HK-2 (cell line): ENCODE results near the gene DOCK6.

ENCODE experiments used
- DNase-seq: peaks from one replicate; pipeline ENCODE4 v3.0.0-alpha.2; 2018; ENCODE audit not compliant: unreplicated experiment

Gene DOCK6

DNA sequence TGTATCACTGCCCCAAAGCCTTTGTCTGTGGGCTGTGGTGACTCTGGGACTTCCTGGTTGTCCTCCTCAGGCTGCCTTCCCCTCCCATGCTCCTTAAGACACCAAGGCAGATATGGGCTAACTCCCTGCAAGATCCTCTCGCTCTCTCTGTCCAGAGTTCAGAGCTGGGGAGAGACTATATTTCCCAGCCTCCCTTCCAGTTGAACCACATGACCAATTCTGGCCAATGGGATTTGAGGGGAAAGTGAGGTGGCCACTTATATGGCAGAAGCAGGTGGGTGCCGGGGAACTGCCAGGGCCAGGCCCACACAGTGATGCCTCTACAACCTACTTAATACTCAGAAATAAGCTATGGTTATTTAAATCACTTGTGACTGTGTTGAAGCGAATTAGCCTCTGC is 39.1 kb downstream of the DOCK6 start:
- DNase-seq, result no peak

DNA sequence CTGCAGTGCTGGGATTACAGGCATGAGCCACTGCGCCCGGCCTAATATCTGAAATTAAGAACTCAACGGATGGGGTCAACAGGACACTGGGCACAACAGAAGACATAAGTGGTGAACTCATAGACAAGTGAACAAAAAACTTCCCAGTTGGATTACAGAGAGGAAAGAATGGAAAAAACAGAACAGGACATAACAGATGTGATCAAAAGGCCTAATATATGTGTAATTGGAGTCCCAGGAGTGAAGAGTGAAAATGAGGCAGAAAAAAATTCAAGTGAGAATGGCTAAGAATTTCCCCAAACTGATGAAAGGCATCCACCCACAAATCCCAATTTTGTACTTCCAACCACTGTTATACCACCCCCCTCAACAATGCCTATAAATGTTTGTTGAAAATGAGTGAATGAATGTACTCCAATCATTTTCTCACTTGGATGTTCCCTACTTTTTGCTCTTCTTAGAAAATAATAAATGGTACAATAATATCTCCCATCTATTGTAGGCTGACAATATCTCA is 41.2 kb downstream of the DOCK6 start:
- DNase-seq, result no peak

DNA sequence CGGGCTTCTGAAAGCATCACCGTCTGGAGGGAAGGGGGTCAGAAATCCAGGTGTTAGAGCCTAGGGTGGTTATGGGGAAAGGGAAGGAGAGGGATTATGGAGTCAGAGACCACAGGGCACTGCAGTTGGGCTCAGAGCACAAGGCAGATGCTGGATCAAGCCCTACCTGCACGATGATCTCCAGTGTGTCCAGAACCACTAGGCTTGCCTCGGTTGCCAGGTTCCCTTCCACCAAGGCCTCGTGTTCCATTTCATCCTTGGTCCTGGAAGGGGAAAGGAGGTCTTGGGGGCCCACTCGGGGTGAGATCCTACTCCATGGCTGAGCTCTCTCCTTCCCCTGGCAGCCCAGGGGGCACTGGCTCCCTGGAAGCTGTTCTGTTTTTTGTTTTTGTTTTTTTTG is 47.9 kb downstream of the DOCK6 start:
- no peak for DNase-seq

DNA sequence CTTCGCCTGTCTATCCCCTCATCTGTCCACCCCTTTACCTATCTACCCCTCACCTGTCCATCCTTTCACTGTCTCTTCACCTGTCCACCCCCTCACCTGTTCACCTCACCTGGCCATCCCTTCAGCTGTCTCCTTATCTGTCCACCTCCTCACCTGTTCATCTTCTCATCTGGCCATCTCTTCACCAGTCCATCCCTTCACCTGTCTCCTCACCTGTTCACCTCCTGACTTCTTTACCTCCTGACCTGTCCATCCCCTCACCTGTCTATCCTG is 51.7 kb downstream of the DOCK6 start:
- DNase-seq, result no peak

DNA sequence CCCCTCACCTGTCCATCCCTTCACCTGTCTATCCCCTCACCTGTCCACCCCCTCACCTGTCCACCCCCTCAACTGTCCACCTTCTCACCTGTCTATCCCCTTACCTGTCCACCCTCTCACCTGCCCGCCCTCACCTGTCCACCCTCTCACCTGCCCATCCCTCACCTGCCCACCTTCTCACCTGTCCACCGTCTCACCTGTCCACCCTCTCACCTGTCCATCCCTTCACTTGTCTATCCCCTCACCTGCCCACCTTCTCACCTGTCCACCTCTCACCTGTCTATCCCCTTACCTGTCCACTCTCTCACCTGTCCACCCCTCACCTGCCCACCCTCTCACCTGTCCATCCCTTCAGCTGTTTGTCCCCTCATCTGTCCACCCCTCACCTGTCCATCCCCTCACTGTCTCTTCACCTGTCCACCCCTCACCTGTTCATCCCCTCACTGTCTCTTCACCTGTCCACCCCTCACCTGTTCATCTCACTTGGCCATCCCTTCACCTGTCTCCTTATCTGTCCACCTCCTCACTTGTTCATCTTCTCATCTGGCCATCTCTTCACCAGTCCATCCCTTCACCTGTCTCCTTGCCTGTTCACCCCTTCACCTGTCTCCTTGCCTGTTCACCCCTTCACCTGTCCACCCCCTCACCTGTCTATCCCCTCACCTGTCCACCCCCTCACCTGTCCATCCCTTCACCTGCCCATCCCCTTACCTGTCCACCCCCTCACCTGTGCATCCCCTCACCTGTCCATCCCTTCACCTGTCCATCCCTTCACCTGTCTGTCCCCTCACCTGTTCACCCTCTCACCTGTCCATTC is 52.3 kb downstream of the DOCK6 start:
- no peak for DNase-seq

GRCh38 chr19:11208561-11209471 is 53.5 kb downstream of the DOCK6 start:
- no peak for DNase-seq

DNA sequence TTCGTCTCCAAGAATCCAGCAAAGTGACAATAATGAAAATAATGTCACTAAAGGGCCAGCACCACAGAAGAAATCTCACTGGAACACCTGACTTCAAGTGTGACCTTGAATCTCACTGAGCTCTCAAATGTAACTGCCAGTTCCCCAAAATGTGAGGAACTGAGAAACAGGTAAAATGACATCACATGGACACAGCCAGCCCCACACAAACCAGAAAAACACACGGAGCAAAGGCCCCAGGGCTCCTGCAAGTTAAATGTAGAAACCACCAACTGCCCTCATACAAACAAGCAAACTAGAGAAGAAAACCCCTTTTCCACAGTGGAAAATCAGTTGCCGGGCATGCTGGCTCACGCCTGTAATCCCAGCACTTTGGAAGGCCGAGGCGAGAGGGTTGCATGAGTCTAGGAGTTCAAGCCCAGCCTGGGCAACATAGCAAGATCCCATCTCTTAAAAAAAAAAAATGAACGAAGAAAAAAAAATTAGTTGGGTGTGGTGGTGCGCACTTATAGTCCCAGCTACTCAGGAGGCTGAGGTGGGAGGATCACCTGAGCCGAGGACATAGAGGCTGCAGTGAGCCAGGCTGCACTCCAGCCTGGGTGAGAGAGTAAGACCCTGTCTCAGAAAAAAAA is 56.3 kb downstream of the DOCK6 start:
- DNase-seq, result no peak

DNA sequence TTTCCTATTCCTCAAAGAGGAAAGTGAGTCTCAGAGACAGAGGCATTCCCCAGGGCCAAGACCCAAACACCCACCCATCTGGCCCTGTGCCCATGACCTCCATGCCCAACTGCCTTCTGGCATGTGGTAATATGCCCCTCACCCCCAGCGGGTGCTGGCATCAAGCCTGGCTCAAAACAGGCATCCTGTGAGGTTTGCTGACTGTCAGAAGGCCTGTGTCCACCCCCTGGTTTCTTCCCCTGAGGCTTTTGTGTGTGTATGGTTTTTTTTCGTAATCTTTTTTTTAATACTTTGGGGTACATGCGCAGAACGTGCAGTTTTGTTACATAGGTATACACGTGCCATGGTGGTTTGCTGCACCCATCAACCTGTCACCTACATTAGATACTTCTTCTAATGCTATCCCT is 57.4 kb downstream of the DOCK6 start:
- DNase-seq, result no peak

DNA sequence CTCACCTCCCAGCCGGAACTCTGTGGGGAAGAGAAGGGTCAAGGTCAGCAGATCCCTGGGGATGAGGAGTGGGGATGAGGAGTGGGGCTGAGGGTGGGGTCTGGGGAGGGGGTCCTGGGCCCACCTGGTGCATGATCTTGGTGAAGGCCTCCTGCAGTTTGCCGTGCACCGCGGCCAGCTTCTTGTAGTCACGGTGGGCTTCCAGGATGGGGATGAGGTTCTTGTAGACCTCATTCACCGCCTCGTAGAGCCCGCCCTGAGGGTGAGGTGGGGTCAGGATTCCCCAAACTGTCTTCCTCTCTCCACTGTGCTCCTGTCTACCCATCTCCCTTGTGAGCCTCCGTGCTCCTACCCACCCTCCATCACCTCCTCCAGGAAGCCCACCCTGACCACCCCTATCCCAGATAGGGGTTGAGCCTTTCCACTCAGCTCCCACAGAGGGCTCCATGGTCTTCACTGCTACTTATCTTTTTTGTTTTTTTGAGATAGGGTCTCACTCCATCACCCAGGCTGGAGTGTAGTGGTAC is 58.2 kb downstream of the DOCK6 start:
- no peak for DNase-seq

GRCh38 chr19:11203194-11204075 is 58.9 kb downstream of the DOCK6 start:
- DNase-seq, result peak; percentile 86

DNA sequence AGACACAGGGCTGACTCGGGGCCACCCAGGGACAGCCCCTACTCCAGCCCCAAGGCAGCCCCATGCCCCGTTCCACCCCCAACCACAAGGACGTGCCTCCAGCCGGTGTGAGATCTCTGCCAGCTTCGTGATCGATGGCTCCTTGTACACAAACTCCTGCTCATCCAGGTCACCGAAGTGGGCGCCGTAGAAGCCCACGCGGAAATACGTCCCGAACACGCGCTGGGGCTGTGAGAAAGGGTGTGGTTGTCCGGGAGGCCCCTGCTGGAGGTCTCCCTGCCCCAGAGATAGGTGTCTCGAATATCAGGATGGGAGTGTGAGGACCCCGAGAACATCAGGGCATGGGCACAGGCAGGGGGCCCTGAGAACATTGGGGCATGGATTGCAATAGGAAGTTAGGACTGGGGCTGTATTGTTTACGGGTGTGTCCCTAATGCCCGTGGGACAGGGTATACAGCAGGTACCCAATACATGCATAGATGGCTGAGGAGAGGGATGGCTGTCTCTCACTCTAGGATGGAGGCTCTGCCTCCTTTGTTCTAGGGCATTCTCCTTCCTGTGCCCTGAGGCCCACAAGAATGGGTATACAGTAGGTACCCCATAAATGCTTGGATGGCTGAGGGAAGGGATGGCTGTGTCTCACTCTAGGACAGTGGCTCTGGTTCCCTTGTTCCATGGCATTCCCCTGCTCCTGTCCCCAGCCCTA is 59.7 kb downstream of the DOCK6 start:
- DNase-seq, result no peak

DNA sequence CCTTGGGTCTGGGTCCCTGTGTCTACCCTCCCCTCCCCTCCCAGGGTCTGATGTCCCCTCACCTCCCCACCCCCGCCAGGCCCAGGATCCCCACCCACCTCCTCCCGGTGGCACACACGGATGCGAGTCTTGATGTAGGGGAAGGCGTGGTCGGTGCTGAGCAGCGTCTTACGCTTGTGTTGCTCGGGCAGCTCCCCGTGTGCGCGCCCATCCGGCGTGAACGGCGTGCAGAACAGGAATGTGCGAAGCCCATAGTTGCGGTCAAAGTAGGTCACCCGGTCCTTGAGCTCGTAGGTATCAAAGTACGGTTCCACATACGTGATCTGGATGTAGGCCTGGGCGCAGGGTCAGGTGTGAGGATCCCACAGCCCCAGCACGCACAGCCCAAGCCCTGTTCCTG is 60.5 kb downstream of the DOCK6 start:
- DNase-seq, result no peak

GRCh38 chr19:11200931-11201330 is 61.4 kb downstream of the DOCK6 start:
- DNase-seq, result no peak

GRCh38 chr19:11200015-11200574 is 62.2 kb downstream of the DOCK6 start:
- DNase-seq, result no peak

DNA sequence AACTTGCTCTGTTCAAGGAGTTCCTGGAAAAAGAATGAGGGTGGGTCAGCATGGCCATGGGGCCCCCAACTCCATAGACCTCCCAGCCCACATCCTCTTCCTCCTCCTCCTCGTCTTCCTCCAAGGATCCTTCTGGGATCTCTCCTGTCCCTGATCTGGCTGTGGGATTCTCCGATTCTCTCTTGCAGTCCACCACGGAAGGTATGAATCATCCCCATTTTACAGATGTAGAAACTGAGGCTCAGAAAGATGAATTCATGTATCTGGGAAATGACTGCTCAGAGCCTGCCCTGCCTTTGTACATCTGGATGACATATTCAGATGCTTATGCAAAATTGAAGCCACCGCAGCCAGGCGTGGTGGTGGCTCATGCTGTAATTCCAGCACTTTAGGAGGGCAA is 62.8 kb downstream of the DOCK6 start:
- DNase-seq, result no peak

- no peak for DNase-seq
These were observed 63.4 kb downstream of the DOCK6 start for GRCh38 chr19:11198769-11199424.

DNA sequence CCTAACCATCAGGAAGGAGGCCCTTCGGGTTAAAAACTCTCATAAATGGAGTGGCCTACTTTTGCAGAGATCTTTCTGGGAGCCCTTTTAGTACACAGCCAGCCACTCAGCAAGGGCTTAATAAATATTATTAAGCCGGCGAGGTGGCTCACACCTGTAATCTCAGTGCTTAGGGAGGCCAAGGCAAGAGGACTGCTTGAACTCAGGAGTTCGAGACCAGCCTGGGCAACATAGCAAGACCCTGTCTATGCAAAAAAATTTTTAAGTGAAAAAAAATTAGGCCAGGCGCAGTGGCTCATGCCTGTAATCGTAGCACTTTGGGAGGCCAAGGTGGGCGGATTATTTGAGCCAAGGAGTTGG is 64.2 kb downstream of the DOCK6 start:
- DNase-seq, result no peak

- peak; percentile 89 for DNase-seq
These were observed 64.8 kb downstream of the DOCK6 start, which contains the start of gene KANK2 for GRCh38 chr19:11197291-11198174. TSS of gene KANK2 (minus strand) at chr19:11197545. CDS start at chr19:11194511, 3,034 bp downstream.
